CD14-positive monocyte (primary cell): ENCODE measurements around the gene TENM3. TPM values are rescaled to one million over a fixed set of nuclear protein-coding genes. Genes with fewer than 3 reads are reported as not detected.

Experiments used
- DNase-seq, 3 donors: peaks; one replicate each; pipeline ENCODE4 v3.0.0-alpha.2; 2011 to 2022
- H2AFZ ChIP-seq: 2 replicates; pipeline ENCODE4 v1.6.0; 2012; ENCODE audit warnings: mild to moderate bottlenecking, low read depth, low read length, inconsistent platforms; ENCODE audit not compliant: insufficient read depth, poor library complexity, severe bottlenecking
- H3K27ac ChIP-seq, 2 donors: 1 replicate in 1 of 2; 2 replicates in 1 of 2; pipeline ENCODE4 v1.5.1; 2012 to 2013; ENCODE audit warnings: low read length in 2 of 2, control low read depth in 1 of 2, inconsistent platforms in 1 of 2, low read depth in 1 of 2, mild to moderate bottlenecking in 1 of 2
- H3K27me3 ChIP-seq, 2 donors: one replicate each; pipeline versions ENCODE4 v1.6.0 to v1.6.1; 2011 to 2013; ENCODE audit warnings: low read length in 2 of 2; ENCODE audit not compliant: control insufficient read depth in 2 of 2, insufficient read depth in 2 of 2
- H3K36me3 ChIP-seq, 2 donors: replicated peaks in 1 of 2; 1 replicate in 1 of 2; 2 replicates in 1 of 2; pipeline versions ENCODE4 v1.5.1 to v1.6.1; 2012 to 2013; ENCODE audit warnings: low read length in 2 of 2, control low read depth in 1 of 2, inconsistent platforms in 1 of 2, mild to moderate bottlenecking in 1 of 2; ENCODE audit not compliant: insufficient read depth in 2 of 2, control insufficient read depth in 1 of 2
- H3K4me1 ChIP-seq, 2 donors: 1 replicate in 1 of 2; 2 replicates in 1 of 2; pipeline versions ENCODE4 v1.5.1 to v1.6.1; 2012 to 2013; ENCODE audit warnings: low read length in 2 of 2, control low read depth in 1 of 2, inconsistent platforms in 1 of 2, mild to moderate bottlenecking in 1 of 2, moderate library complexity in 1 of 2; ENCODE audit not compliant: insufficient read depth in 2 of 2, control insufficient read depth in 1 of 2
- H3K4me2 ChIP-seq: replicated peaks from 2 replicates; pipeline ENCODE3; 2012; ENCODE audit warnings: low read length, moderate library complexity, mild to moderate bottlenecking; ENCODE audit not compliant: poor library complexity, severe bottlenecking; ENCODE audit errors: extremely low read depth
- H3K4me3 ChIP-seq, 3 experiments: fragments of 200-600 bp in 1 of 3; sonication (generic) in 1 of 3; replicated peaks in 1 of 3; 1 replicate in 2 of 3; 2 replicates in 1 of 3; pipeline ENCODE4 v1.5.1; 2011 to 2013; ENCODE audit warnings: low read length in 3 of 3, mild to moderate bottlenecking in 3 of 3, control low read depth in 2 of 3, low read depth in 2 of 3, inconsistent platforms in 1 of 3, moderate library complexity in 1 of 3
- H3K79me2 ChIP-seq: 2 replicates; pipeline ENCODE4 v1.6.0; 2012; ENCODE audit warnings: mild to moderate bottlenecking, control low read depth, inconsistent platforms, low read length, moderate library complexity; ENCODE audit not compliant: insufficient read depth
- H3K9ac ChIP-seq: 2 replicates; pipeline ENCODE4 v1.6.0; 2017; ENCODE audit warnings: low read length, mild to moderate bottlenecking; ENCODE audit not compliant: insufficient read depth, poor library complexity, severe bottlenecking
- H3K9me3 ChIP-seq, 2 donors: replicated peaks in 1 of 2; 1 replicate in 1 of 2; 2 replicates in 1 of 2; pipeline versions ENCODE4 v1.5.1 to v1.6.1; 2012 to 2013; ENCODE audit warnings: low read length in 2 of 2, control low read depth in 1 of 2; ENCODE audit not compliant: control insufficient read depth in 1 of 2, insufficient read depth in 1 of 2
- H4K20me1 ChIP-seq: 2 replicates; pipeline ENCODE4 v1.6.0; 2012; ENCODE audit warnings: mild to moderate bottlenecking, low read length, control low read depth, moderate library complexity; ENCODE audit not compliant: insufficient read depth
- H3K27ac Mint-ChIP-seq, 7 donors: one replicate each; pipeline ENCODE4 v1.8.0; 2020; ENCODE audit warnings: mild to moderate bottlenecking in 7 of 7, mixed read lengths in 7 of 7, moderate library complexity in 6 of 7, inconsistent platforms in 2 of 7
- H3K27me3 Mint-ChIP-seq, 3 donors: one replicate each; pipeline ENCODE4 v1.8.0; 2021 to 2022; ENCODE audit warnings: low read depth in 3 of 3, mild to moderate bottlenecking in 3 of 3, mixed read lengths in 3 of 3, moderate library complexity in 3 of 3, inconsistent platforms in 1 of 3
- H3K36me3 Mint-ChIP-seq, 2 donors: one replicate each; pipeline ENCODE4 v1.8.0; 2020; ENCODE audit warnings: mixed read lengths in 2 of 2, inconsistent platforms in 1 of 2, mild to moderate bottlenecking in 1 of 2
- H3K4me1 Mint-ChIP-seq: one replicate; pipeline ENCODE4 v1.8.0; 2020; ENCODE audit warnings: mild to moderate bottlenecking, mixed read lengths
- H3K4me3 Mint-ChIP-seq, 2 donors: one replicate each; pipeline ENCODE4 v1.8.0; 2020; ENCODE audit warnings: mild to moderate bottlenecking in 2 of 2, mixed read lengths in 2 of 2, moderate library complexity in 1 of 2
- H3K9me3 Mint-ChIP-seq, 7 donors: one replicate each; pipeline ENCODE4 v1.8.0; 2020 to 2022; ENCODE audit warnings: mixed read lengths in 7 of 7, mild to moderate bottlenecking in 6 of 7, moderate library complexity in 6 of 7, inconsistent platforms in 2 of 7
- CTCF ChIP-seq: fragments of 200-600 bp; IDR thresholded peaks from one replicate; pipeline ENCODE4 v1.8.0; 2022; ENCODE audit warnings: antibody characterized with exemption, mild to moderate bottlenecking
- WGBS: methylation state at CpG from one replicate; pipeline ENCODE4 v1.1.5; 2013; ENCODE audit warnings: missing lambda C conversion rate; ENCODE audit not compliant: insufficient coverage; 5-methylcytosine and 5-hydroxymethylcytosine counted together
- intact Hi-C, 2 donors: fragments of 100-400 bp; cut with micrococcal nuclease; formaldehyde crosslinking; loops; one replicate each; pipeline versions ENCODE4 v1.15.0 to v1.15.1; 2023
- polyA plus RNA-seq, 3 donors: library from polyadenylated mRNA; depleted of rRNA in 1 of 3; unstranded in 2 of 3; stranded (reverse) in 1 of 3; fragments of 300-500 nt in 2 of 3; fragments of >200 nt in 1 of 3; fragmentation: Illumina TruSeq in 2 of 3; gene quantifications; 1 replicate in 2 of 3; 2 replicates in 1 of 3; pipeline ENCODE4 v1.2.3, GENCODE V29; 2012 to 2021

Gene TENM3
- polyA plus RNA-seq, 3 donors: not detected

- Histone ChIP-seq H2AFZ (no peak overlapping the region), H3K27me3 (no peaks in the 10 kb centered on the region), H3K79me2 (no peaks in the 10 kb centered on the region), H3K36me3 (no peaks in the 10 kb centered on the region), H4K20me1 (no peaks in the 10 kb centered on the region), H3K9ac (no peak overlapping the region), H3K27ac (no peak overlapping the region), H3K4me1 (no peaks in the 10 kb centered on the region), H3K9me3 (no peaks in the 10 kb centered on the region), H3K4me2 (no peak overlapping the region), H3K4me3 (no peak overlapping the region)
- H3K9me3 Mint-ChIP-seq: peaks cover 0 to 2% (median 1%) of the 10 kb centered on the region in 7 donors
- no peaks in the 10 kb centered on the region for H3K36me3 Mint-ChIP-seq
- H3K27me3 Mint-ChIP-seq: no peaks in the 10 kb centered on the region
- intact Hi-C loops: no loop called here
- H3K4me1 Mint-ChIP-seq: no peaks in the 10 kb centered on the region
- no peak overlapping the region for H3K27ac Mint-ChIP-seq
- H3K4me3 Mint-ChIP-seq: no peak overlapping the region
- TF ChIP-seq CTCF: no peak
- WGBS: no CpG with 5 or more reads among the region's 7 CpGs
- DNase-seq: no peak
Observed at GRCh38 chr4:182643801-182644682, 400.8 kb downstream of the TENM3 start.

- Mint-ChIP-seq H3K4me3 (no peak overlapping the region), H3K27ac (no peak overlapping the region), H3K36me3 (no peaks in the 10 kb centered on the region), H3K27me3 (no peaks in the 10 kb centered on the region), H3K9me3 (peaks cover 0 to 2% (median 1%) of the 10 kb centered on the region in 7 donors), H3K4me1 (no peaks in the 10 kb centered on the region)
- no peak for DNase-seq
- H3K4me1 ChIP-seq: no peaks in the 10 kb centered on the region
- no peak overlapping the region for H3K9ac ChIP-seq
- intact Hi-C loops: no loop called here
- H2AFZ ChIP-seq: no peak overlapping the region
- no CpG with 5 or more reads among the region's 1 CpG for WGBS
- no peaks in the 10 kb centered on the region for H3K79me2 ChIP-seq
- no peaks in the 10 kb centered on the region for H4K20me1 ChIP-seq
- no peak overlapping the region for H3K4me2 ChIP-seq
- H3K27me3 ChIP-seq: no peaks in the 10 kb centered on the region
- no peak overlapping the region for H3K4me3 ChIP-seq
- H3K9me3 ChIP-seq: no peaks in the 10 kb centered on the region
- H3K36me3 ChIP-seq: no peaks in the 10 kb centered on the region
- TF ChIP-seq CTCF: no peak
- no peak overlapping the region for H3K27ac ChIP-seq
Observed at GRCh38 chr4:182644683-182645050, 401.5 kb downstream of the TENM3 start.
